DMS 273 (cell line): ENCODE data around the gene SFTPD.
A peak's percentile ranks its signal among the peaks of the same experiment; 100 is the strongest.
"Not testable (repeated sequence)": the region's sequence is repeated elsewhere in the genome, so short reads cannot be mapped to it uniquely, and the experiment has no call there.

ENCODE experiments used
- DNase-seq: peaks from one replicate; lab custom pipeline; 2025; ENCODE audit not compliant: unreplicated experiment; lab: John Stamatoyannopoulos, UW

Gene SFTPD

GRCh38 chr10:79948976-79949722, at the start of gene SFTPD:
Gene SFTPD (minus strand): TSS chr10:79949105. CDS start chr10:79946659, 2,446 bp downstream.
- DNase-seq: no peak

GRCh38 chr10:79995979-79996634, 47.2 kb upstream of the SFTPD start:
- peak; percentile 65 for DNase-seq

GRCh38 chr10:79994556-79994955, 45.7 kb upstream of the SFTPD start:
- no peak for DNase-seq

GRCh38 chr10:79988199-79988598, 39.3 kb upstream of the SFTPD start:
- DNase-seq: not testable (repeated sequence)

- not testable (repeated sequence) for DNase-seq
Measured at GRCh38 chr10:79986661-79987060, 37.8 kb upstream of the SFTPD start.

GRCh38 chr10:79985481-79986072, 36.7 kb upstream of the SFTPD start:
- no peak for DNase-seq

- DNase-seq: no peak
Measured at GRCh38 chr10:79984851-79985250, 35.9 kb upstream of the SFTPD start.

GRCh38 chr10:79983286-79983909, 34.5 kb upstream of the SFTPD start:
- no peak for DNase-seq

- DNase-seq: peak; percentile 27
Measured at GRCh38 chr10:79982861-79983260, 34.0 kb upstream of the SFTPD start.

- no peak for DNase-seq
Measured at GRCh38 chr10:79982362-79982800, 33.5 kb upstream of the SFTPD start.

GRCh38 chr10:79981450-79982361, 32.8 kb upstream of the SFTPD start:
- peak; percentile 82 for DNase-seq

- DNase-seq: no peak
Measured at GRCh38 chr10:79980711-79981110, 31.8 kb upstream of the SFTPD start.

GRCh38 chr10:79979976-79980687, 31.2 kb upstream of the SFTPD start:
- DNase-seq: peak; percentile 6

- no peak for DNase-seq
Measured at GRCh38 chr10:79979310-79979975, 30.5 kb upstream of the SFTPD start.

GRCh38 chr10:79976999-79977398, 28.1 kb upstream of the SFTPD start:
- peak; percentile 2 for DNase-seq

- no peak for DNase-seq
Measured at GRCh38 chr10:79970062-79970461, 21.2 kb upstream of the SFTPD start.

GRCh38 chr10:79947787-79948424, 999 bp downstream of the SFTPD start:
- DNase-seq: no peak

GRCh38 chr10:79947083-79947415, 1.9 kb downstream of the SFTPD start:
- DNase-seq: no peak
